Tibial artery (tissue), 4 donors: ENCODE data around the gene INPP4B.

Source experiments
- DNase-seq, 2 donors: peaks; one replicate each; pipeline ENCODE4 v3.0.0-alpha.2; 2019
- H3K27ac ChIP-seq, 2 donors: fragments of 200-600 bp; sonication (generic) in 1 of 2; 1 replicate in 1 of 2; 2 replicates in 1 of 2; pipeline ENCODE4 v1.5.1; 2018 to 2019; ENCODE audit warnings: mild to moderate bottlenecking in 1 of 2
- H3K27me3 ChIP-seq, 2 donors: fragments of 200-600 bp; sonication (generic) in 1 of 2; one replicate each; pipeline versions ENCODE4 v1.5.1 to v1.6.0; 2016 to 2019
- H3K36me3 ChIP-seq, 3 donors: fragments of 200-600 bp; sonication (generic) in 2 of 3; one replicate each; pipeline ENCODE4 v1.5.1; 2016 to 2019; ENCODE audit warnings: mild to moderate bottlenecking in 2 of 3
- H3K4me1 ChIP-seq, 4 donors: fragments of 200-600 bp; sonication (generic) in 2 of 4; 1 replicate in 3 of 4; 2 replicates in 1 of 4; pipeline ENCODE4 v1.5.1; 2016 to 2019
- H3K4me3 ChIP-seq, 2 donors: fragments of 200-600 bp; sonication (generic) in 1 of 2; 1 replicate in 1 of 2; 2 replicates in 1 of 2; pipeline ENCODE4 v1.5.1; 2018 to 2019; ENCODE audit warnings: mild to moderate bottlenecking in 2 of 2
- H3K9me3 ChIP-seq, 3 donors: fragments of 200-600 bp; sonication (generic) in 1 of 3; one replicate each; pipeline ENCODE4 v1.5.1; 2016 to 2019
- intact Hi-C: fragments of 100-400 bp; cut with DNase I; formaldehyde crosslinking; loops from one replicate; pipeline ENCODE4 v1.15.0; 2023; ENCODE audit warnings: low total_unique reads
- TF ChIP-seq, protein P1 (sequence below), 2 experiments: fragments of 200-600 bp in 1 of 2; fragments of 450-650 bp in 1 of 2; IDR thresholded peaks; one replicate each; pipeline ENCODE4 v1.5.1; 2017 to 2019; ENCODE audit warnings: antibody characterized with exemption in 2 of 2, mild to moderate bottlenecking in 1 of 2, moderate library complexity in 1 of 2

INPP4B gene

DNA sequence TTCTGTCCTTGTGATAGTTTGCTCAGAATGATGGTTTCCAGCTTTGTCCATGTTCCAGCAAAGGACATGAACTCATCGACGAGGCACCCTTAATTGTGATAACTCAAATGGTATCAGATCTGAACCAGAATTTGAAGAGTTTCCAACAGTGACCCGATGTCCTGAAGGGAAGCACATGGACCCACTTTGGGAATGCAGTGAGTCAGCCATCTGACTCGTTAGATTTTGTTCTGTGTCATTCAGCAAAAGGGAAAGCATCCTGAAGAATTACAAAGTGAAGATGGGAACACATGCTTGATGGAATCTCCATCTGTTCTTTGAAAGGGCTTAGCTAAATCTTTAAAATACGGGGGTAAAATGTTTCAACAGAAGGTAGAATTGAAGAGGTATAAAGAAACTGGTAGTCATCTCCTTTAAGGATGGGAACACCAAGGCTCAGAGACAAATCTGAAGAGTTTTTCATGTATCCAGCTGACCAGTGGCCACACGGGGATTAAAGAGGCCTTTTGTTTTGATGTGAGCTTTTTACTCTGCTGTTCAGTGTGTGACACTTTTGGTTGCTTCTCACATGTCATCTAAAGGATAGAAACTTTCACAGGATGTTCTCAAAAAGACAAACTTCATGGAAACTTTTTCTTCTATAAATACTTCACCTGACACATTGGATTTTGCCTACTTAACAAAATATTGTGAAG is 393.8 kb downstream of the INPP4B start:
- no peak overlapping the region for H3K27ac ChIP-seq

DNA sequence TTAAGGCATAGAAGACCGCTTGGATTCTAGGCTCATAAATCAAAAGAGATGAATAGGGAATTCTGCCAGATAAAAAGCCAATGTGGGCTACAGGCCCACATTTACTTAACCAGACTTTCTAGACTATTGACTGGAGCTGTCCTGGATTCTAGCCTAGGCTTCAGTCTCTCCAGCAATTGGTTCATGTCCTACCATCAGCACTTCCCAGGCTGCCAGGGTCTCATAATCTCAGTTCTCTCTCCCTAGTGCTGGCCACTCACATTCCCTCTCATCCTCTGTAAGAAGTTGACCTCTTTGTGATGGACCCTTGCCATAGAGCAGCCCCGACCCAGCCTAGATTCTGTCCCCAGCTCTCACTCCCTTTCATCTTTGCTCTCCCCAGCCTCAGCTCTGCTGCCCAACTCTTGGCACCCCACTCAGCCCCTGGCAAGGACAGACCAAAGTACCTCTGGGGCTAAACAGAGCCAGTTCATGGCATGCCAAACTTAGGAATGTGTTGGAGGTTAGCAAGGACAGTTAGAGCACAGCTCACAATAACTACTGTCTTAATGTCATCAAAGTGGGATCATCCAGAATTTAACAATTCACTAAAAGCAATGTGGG is 396.2 kb downstream of the INPP4B start:
- H3K27ac ChIP-seq, result no peak overlapping the region
- peaks cover 0 to 8% (median 2%) of the 10 kb centered on the region in 4 donors for H3K4me1 ChIP-seq
- TF ChIP-seq, protein P1, sequence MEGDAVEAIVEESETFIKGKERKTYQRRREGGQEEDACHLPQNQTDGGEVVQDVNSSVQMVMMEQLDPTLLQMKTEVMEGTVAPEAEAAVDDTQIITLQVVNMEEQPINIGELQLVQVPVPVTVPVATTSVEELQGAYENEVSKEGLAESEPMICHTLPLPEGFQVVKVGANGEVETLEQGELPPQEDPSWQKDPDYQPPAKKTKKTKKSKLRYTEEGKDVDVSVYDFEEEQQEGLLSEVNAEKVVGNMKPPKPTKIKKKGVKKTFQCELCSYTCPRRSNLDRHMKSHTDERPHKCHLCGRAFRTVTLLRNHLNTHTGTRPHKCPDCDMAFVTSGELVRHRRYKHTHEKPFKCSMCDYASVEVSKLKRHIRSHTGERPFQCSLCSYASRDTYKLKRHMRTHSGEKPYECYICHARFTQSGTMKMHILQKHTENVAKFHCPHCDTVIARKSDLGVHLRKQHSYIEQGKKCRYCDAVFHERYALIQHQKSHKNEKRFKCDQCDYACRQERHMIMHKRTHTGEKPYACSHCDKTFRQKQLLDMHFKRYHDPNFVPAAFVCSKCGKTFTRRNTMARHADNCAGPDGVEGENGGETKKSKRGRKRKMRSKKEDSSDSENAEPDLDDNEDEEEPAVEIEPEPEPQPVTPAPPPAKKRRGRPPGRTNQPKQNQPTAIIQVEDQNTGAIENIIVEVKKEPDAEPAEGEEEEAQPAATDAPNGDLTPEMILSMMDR (IDR thresholded peaks at IDR 0.05), result no peak
- no peaks in the 10 kb centered on the region for H3K27me3 ChIP-seq
- no peaks in the 10 kb centered on the region for H3K36me3 ChIP-seq
- DNase-seq, result no peak
- intact Hi-C loops, result no loop called here
- no peaks in the 10 kb centered on the region for H3K9me3 ChIP-seq
- no peak overlapping the region for H3K4me3 ChIP-seq

More for the DNA sequence above, 393.8 kb downstream of the INPP4B start:
- intact Hi-C loops, result no loop called here
- TF ChIP-seq, protein P1 (IDR thresholded peaks at IDR 0.05), result no peak
- H3K27me3 ChIP-seq, result no peaks in the 10 kb centered on the region
- no peaks in the 10 kb centered on the region for H3K36me3 ChIP-seq
- H3K9me3 ChIP-seq, result no peaks in the 10 kb centered on the region
- DNase-seq, result no peak
- no peak overlapping the region for H3K4me3 ChIP-seq
- peaks cover 0 to 8% (median 2%) of the 10 kb centered on the region in 4 donors for H3K4me1 ChIP-seq

DNA sequence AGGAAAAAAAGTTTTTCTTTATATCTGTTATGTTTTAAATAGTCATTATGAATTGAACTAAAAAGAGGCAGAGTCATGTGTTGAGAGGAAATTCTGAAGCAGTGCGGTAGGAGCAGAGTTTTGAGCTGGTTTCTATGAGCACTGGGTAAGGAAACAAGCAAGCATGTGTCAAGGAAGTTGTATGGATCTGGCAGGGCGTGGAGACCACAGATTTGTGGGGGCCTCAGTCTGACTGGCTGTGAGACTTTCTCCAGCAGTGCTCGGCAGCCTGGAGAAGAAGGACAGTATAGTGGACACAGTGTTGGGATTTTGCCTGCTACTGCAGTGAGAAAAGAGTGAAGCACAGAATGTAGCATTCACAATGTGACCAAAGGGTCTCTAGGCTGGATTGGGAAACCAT is 399.1 kb downstream of the INPP4B start:
- TF ChIP-seq, protein P1 (IDR thresholded peaks at IDR 0.05), result no peak
- Histone ChIP-seq H3K36me3 (no peaks in the 10 kb centered on the region), H3K4me3 (no peak overlapping the region), H3K27me3 (no peaks in the 10 kb centered on the region), H3K4me1 (peaks cover 0 to 8% (median 2%) of the 10 kb centered on the region in 4 donors), H3K27ac (no peak overlapping the region), H3K9me3 (no peaks in the 10 kb centered on the region)
- intact Hi-C loops, result no loop called here
- DNase-seq, result no peak

DNA sequence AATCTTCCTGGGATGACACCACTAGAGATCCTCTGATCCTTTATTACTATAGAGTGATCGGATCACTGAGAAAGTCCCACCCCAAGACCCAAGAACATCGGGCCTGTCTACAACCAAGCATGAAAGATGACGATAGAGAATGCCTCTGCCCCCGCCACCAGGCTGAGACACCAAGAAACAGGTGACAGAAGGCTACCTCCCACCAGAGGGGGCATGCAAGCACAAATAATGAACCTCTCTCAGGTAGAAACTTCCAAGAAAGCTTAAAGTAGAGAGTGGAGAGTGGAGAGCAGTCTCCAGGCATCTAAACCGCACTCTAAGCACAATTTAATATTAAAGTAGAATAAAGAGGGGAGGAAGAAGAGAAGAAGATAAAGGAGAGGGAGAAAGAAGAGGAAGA is 402.6 kb downstream of the INPP4B start:
- Histone ChIP-seq H3K4me3 (no peak overlapping the region), H3K27me3 (no peaks in the 10 kb centered on the region), H3K4me1 (no peaks in the 10 kb centered on the region), H3K27ac (no peak overlapping the region), H3K9me3 (no peaks in the 10 kb centered on the region), H3K36me3 (no peaks in the 10 kb centered on the region)
- intact Hi-C loops, result no loop called here
- TF ChIP-seq, protein P1 (IDR thresholded peaks at IDR 0.05), result no peak
- DNase-seq, result no peak

DNA sequence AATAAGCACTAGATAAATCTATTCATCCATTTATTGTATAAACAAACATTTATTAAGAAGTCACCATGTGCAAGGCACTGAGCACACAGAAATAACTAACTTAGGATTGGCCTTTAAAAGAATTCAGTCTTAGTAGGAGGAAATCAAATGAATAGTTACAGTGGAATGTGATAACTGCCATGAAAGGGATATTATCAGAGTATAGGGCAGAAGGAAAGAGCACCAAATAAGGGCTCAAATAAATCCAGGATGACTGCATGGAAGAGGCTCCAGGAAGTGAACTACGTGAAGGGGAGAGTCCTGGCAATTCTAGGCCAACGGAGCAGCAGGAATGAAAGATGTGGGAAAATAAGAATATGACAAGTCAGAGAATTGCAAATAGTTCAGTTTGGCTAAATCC is 406.0 kb downstream of the INPP4B start:
- intact Hi-C loops, result no loop called here
- no peaks in the 10 kb centered on the region for H3K9me3 ChIP-seq
- H3K36me3 ChIP-seq, result no peaks in the 10 kb centered on the region
- H3K4me3 ChIP-seq, result no peak overlapping the region
- H3K4me1 ChIP-seq, result no peaks in the 10 kb centered on the region
- DNase-seq, result no peak
- no peak overlapping the region for H3K27ac ChIP-seq
- no peaks in the 10 kb centered on the region for H3K27me3 ChIP-seq
- TF ChIP-seq, protein P1 (IDR thresholded peaks at IDR 0.05), result no peak
